Aorta (tissue), 5 donors: ENCODE data around the gene SPATS2L. TPM values are rescaled to one million over a fixed set of nuclear protein-coding genes. Genes with fewer than 3 reads are reported as not detected.

Experiments used
- ATAC-seq: fragments of 200-7000 bp; cut with Tn5 transposase; one replicate; pipeline ENCODE4 v1.9.1; 2022; ENCODE audit warnings: moderate library complexity; ENCODE audit not compliant: low FRiP score
- DNase-seq, 2 donors: peaks; one replicate each; pipeline ENCODE4 v3.0.0-alpha.2; 2020
- H3K27ac ChIP-seq, 2 donors: one replicate each; pipeline ENCODE4 v1.5.1; 2013; ENCODE audit warnings: low read length in 2 of 2, mild to moderate bottlenecking in 2 of 2, moderate library complexity in 2 of 2, control low read depth in 1 of 2, inconsistent platforms in 1 of 2, low read depth in 1 of 2
- H3K27me3 ChIP-seq, 2 donors: one replicate each; pipeline ENCODE4 v1.6.1; 2013; ENCODE audit warnings: control low read depth in 1 of 2, low read length in 1 of 2, mild to moderate bottlenecking in 1 of 2, moderate library complexity in 1 of 2; ENCODE audit not compliant: insufficient read depth in 2 of 2, control insufficient read depth in 1 of 2
- H3K36me3 ChIP-seq, 2 donors: one replicate each; pipeline ENCODE4 v1.6.1; 2013; ENCODE audit warnings: control low read depth in 1 of 2, low read length in 1 of 2, mild to moderate bottlenecking in 1 of 2; ENCODE audit not compliant: insufficient read depth in 2 of 2, control insufficient read depth in 1 of 2
- H3K4me1 ChIP-seq, 2 donors: one replicate each; pipeline ENCODE4 v1.6.1; 2013; ENCODE audit warnings: low read length in 2 of 2, control low read depth in 1 of 2, mild to moderate bottlenecking in 1 of 2, moderate library complexity in 1 of 2; ENCODE audit not compliant: insufficient read depth in 2 of 2, control insufficient read depth in 1 of 2
- H3K4me3 ChIP-seq, 2 donors: one replicate each; pipeline ENCODE4 v1.5.1; 2013; ENCODE audit warnings: low read length in 2 of 2, control low read depth in 1 of 2, mild to moderate bottlenecking in 1 of 2
- H3K9me3 ChIP-seq: one replicate; pipeline ENCODE4 v1.6.1; 2013; ENCODE audit warnings: mild to moderate bottlenecking, low read length; ENCODE audit not compliant: control insufficient read depth
- WGBS, 2 donors: extraction: QIAGEN DNeasy Blood & Tissue Kit; methylation state at CpG; one replicate each; pipeline ENCODE4 v1.1.7; 2013; 5-methylcytosine and 5-hydroxymethylcytosine counted together
- intact Hi-C, 2 donors: fragments of 100-400 bp; cut with DNase I; formaldehyde crosslinking; loops; one replicate each; pipeline versions ENCODE4 v1.14.2 to v1.15.0; 2022
- polyA plus RNA-seq, 2 donors: library from polyadenylated mRNA; stranded (reverse); fragments of 200-250 nt; gene quantifications; one replicate each; pipeline ENCODE4 v1.2.3, GENCODE V29; 2013
- total RNA-seq, 2 donors: library from RNA; stranded (reverse); fragmentation: NEBNext Ultra II Directional; extraction: Animal tissue kit (Norgen Biotek cat#: 25700); gene quantifications; one replicate each; pipeline ENCODE4 v1.2.1, GENCODE V29; 2021
- donor health status: healthy with polysubstance abuse.
- donor health status: Bipolar disorder and iron deficiency.
- donor health status: DM: no; HTN: no; CAD: no.
- donor health status: DM: no; HTN: no; CAD: no.
- donor health status: DM: yes; HTN: yes; CAD: no.

Gene SPATS2L
- total and polyA plus RNA-seq, 4 donors: 45.0 to 82.0 (median 63.7) TPM

- DNase-seq: no peak
- H3K27me3 ChIP-seq: no peaks in the 10 kb centered on the region
- no peaks in the 10 kb centered on the region for H3K4me1 ChIP-seq
- intact Hi-C loops: no loop called here
- WGBS, 2 donors: 88 to 99% methylated on average over 2 of the region's 2 CpGs
- ATAC-seq: no peak
- no peak overlapping the region for H3K27ac ChIP-seq
- H3K4me3 ChIP-seq: no peak overlapping the region
- peaks cover 0 to 7% of the 10 kb centered on the region in 2 donors for H3K36me3 ChIP-seq
- no peaks in the 10 kb centered on the region for H3K9me3 ChIP-seq
Measured at GRCh38 chr2:200418399-200418798, 111.9 kb downstream of the SPATS2L start.

- no peaks in the 10 kb centered on the region for H3K9me3 ChIP-seq
- no peak overlapping the region for H3K27ac ChIP-seq
- no peaks in the 10 kb centered on the region for H3K4me1 ChIP-seq
- intact Hi-C loops: no loop called here
- DNase-seq: no peak
- H3K27me3 ChIP-seq: no peaks in the 10 kb centered on the region
- H3K4me3 ChIP-seq: no peak overlapping the region
- ATAC-seq: no peak
- WGBS, 2 donors: 84 to 85% methylated on average over 9 of the region's 9 CpGs
- H3K36me3 ChIP-seq: peaks cover 0 to 7% of the 10 kb centered on the region in 2 donors
Measured at GRCh38 chr2:200419325-200419724, 112.8 kb downstream of the SPATS2L start.

GRCh38 chr2:200421270-200421669, 114.8 kb downstream of the SPATS2L start:
- Histone ChIP-seq H3K4me1 (no peaks in the 10 kb centered on the region), H3K27ac (no peak overlapping the region), H3K4me3 (no peak overlapping the region), H3K27me3 (no peaks in the 10 kb centered on the region), H3K9me3 (no peaks in the 10 kb centered on the region), H3K36me3 (peaks cover 2 to 7% of the 10 kb centered on the region in 2 donors)
- ATAC-seq (no peak), DNase-seq (no peak)
- 88 to 91% methylated on average over 1 of the region's 1 CpG for WGBS, 2 donors
- intact Hi-C loops: no loop called here

GRCh38 chr2:200422071-200422470, 115.6 kb downstream of the SPATS2L start:
- Histone ChIP-seq H3K27ac (no peak overlapping the region), H3K4me3 (no peak overlapping the region), H3K36me3 (peaks cover 2 to 7% of the 10 kb centered on the region in 2 donors), H3K27me3 (no peaks in the 10 kb centered on the region), H3K4me1 (no peaks in the 10 kb centered on the region), H3K9me3 (no peaks in the 10 kb centered on the region)
- no peak for ATAC-seq
- intact Hi-C loops: no loop called here
- 98 to 100% methylated on average over 2 of the region's 2 CpGs for WGBS, 2 donors
- no peak for DNase-seq

- peaks cover 2 to 7% of the 10 kb centered on the region in 2 donors for H3K36me3 ChIP-seq
- H3K27ac ChIP-seq: no peak overlapping the region
- no peak for DNase-seq
- no peaks in the 10 kb centered on the region for H3K4me1 ChIP-seq
- ATAC-seq: no peak
- intact Hi-C loops: no loop called here
- no peak overlapping the region for H3K4me3 ChIP-seq
- WGBS, 2 donors: 93 to 94% methylated on average over 7 of the region's 7 CpGs
- H3K9me3 ChIP-seq: no peaks in the 10 kb centered on the region
- H3K27me3 ChIP-seq: no peaks in the 10 kb centered on the region
Measured at GRCh38 chr2:200422532-200423261, 116.2 kb downstream of the SPATS2L start.

- 93 to 95% methylated on average over 2 of the region's 2 CpGs for WGBS, 2 donors
- ATAC-seq: no peak
- DNase-seq: no peak
- H3K9me3 ChIP-seq: no peaks in the 10 kb centered on the region
- no peaks in the 10 kb centered on the region for H3K27me3 ChIP-seq
- H3K4me3 ChIP-seq: no peak overlapping the region
- H3K27ac ChIP-seq: no peak overlapping the region
- no peaks in the 10 kb centered on the region for H3K4me1 ChIP-seq
- H3K36me3 ChIP-seq: peaks cover 2 to 7% of the 10 kb centered on the region in 2 donors
- intact Hi-C loops: no loop called here
Measured at GRCh38 chr2:200423541-200423940, 117.0 kb downstream of the SPATS2L start.

GRCh38 chr2:200425026-200425821, 118.7 kb downstream of the SPATS2L start:
- 77 to 91% methylated on average over 14 of the region's 14 CpGs for WGBS, 2 donors
- ATAC-seq (no peak), DNase-seq (no peak)
- intact Hi-C loops: no loop called here
- no peaks in the 10 kb centered on the region for H3K4me1 ChIP-seq
- no peak overlapping the region for H3K27ac ChIP-seq
- no peaks in the 10 kb centered on the region for H3K27me3 ChIP-seq
- no peaks in the 10 kb centered on the region for H3K9me3 ChIP-seq
- H3K4me3 ChIP-seq: no peak overlapping the region
- H3K36me3 ChIP-seq: peaks cover 2% of the 10 kb centered on the region in 2 donors

- intact Hi-C loops: no loop called here
- peaks cover 2% of the 10 kb centered on the region in 2 donors for H3K36me3 ChIP-seq
- no peaks in the 10 kb centered on the region for H3K4me1 ChIP-seq
- H3K9me3 ChIP-seq: no peaks in the 10 kb centered on the region
- WGBS, 2 donors: 93 to 97% methylated on average over 1 of the region's 1 CpG
- H3K27ac ChIP-seq: no peak overlapping the region
- ATAC-seq (no peak), DNase-seq (no peak)
- H3K27me3 ChIP-seq: no peaks in the 10 kb centered on the region
- no peak overlapping the region for H3K4me3 ChIP-seq
Measured at GRCh38 chr2:200426754-200427153, 120.3 kb downstream of the SPATS2L start.
